ENCODE data around the gene CYP4F3.

DNA sequence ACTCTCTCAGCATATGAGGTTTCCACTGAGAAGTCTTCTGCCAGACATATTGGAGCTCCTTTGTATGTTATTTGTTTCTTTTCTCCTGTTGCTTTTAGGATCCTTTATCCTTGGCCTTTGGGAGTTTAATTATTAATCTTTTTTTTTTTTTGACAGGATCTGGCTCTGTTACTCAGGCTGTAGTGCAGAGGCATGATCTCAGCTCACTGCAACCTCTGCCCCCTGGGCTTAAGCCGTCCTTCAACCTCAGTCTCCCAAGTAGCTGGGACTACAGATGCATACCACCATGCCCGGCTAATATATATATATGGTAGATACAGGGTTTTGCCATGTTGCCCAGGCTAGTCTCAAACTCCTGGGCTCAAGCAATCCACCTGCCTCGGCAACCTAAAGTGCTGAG lies 6.6 kb upstream of the CYP4F3 start:
- TF ChIP-seq CTCF (IDR thresholded peaks at IDR 0.05): no peak
- TF ChIP-seq POLR2A (IDR thresholded peaks at IDR 0.05): no peak

Measured in lower leg skin (tissue), 3 donors.